Kidney epithelial cell (primary cell): ENCODE results near the gene TCP11. TPM values are rescaled to one million over a fixed set of nuclear protein-coding genes. Genes with fewer than 3 reads are reported as not detected.

Source experiments
- DNase-seq: peaks from one replicate; pipeline ENCODE4 v3.0.0-alpha.2; 2010; ENCODE audit warnings: low read depth
- H3K27me3 ChIP-seq: 2 replicates; pipeline ENCODE4 v1.6.0; 2011; ENCODE audit warnings: low read length; ENCODE audit not compliant: control insufficient read depth, insufficient read depth
- H3K36me3 ChIP-seq: 2 replicates; pipeline ENCODE4 v1.5.1; 2011; ENCODE audit warnings: low read length; ENCODE audit not compliant: control insufficient read depth, insufficient read depth
- H3K4me3 ChIP-seq: 2 replicates; pipeline ENCODE4 v1.5.1; 2011; ENCODE audit warnings: low read depth, mild to moderate bottlenecking, control low read depth, low read length
- CTCF ChIP-seq: IDR thresholded peaks from 2 replicates; pipeline ENCODE4 v1.5.1; 2011; ENCODE audit warnings: mild to moderate bottlenecking, moderate library complexity, low read length, control low read depth, inconsistent platforms; ENCODE audit not compliant: insufficient read depth, poor library complexity, severe bottlenecking
- total RNA-seq: library from RNA; depleted of rRNA; stranded (reverse); fragments of >200 nt; gene quantifications from 2 replicates; pipeline ENCODE4 v1.2.3, GENCODE V29; 2015

Gene TCP11
- total RNA-seq, 1 donor from 2014 or later: not detected

GRCh38 chr6:35068206-35068605 lies 72.9 kb downstream of the TCP11 start:
- no peak for DNase-seq
- Histone ChIP-seq H3K4me3 (no peak overlapping the region), H3K27me3 (no peaks in the 10 kb centered on the region), H3K36me3 (no peaks in the 10 kb centered on the region)
- no peak for TF ChIP-seq CTCF

Other genes with a start within 250 kb of the TCP11 start
- gene SCUBE3, start 72.6 kb upstream of the TCP11 start, total RNA-seq: 1.4 and 1.8 TPM in 2 replicates
- 21.2 and 23.6 TPM in 2 replicates for gene ZNF76, start 118.4 kb upstream of the TCP11 start, total RNA-seq
- 3.2 and 3.6 TPM in 2 replicates for gene DEF6, start 156.5 kb upstream of the TCP11 start, total RNA-seq
- gene PPARD, start 201.2 kb upstream of the TCP11 start, total RNA-seq: 13.5 and 15.0 TPM in 2 replicates